Measurements from ENCODE around the gene DGKZ. TPM values are rescaled to one million over a fixed set of nuclear protein-coding genes. Genes with fewer than 3 reads are reported as not detected.

Gene DGKZ
- total RNA-seq, 1 experiment from 2014 or later, result 68.9 TPM

DNA sequence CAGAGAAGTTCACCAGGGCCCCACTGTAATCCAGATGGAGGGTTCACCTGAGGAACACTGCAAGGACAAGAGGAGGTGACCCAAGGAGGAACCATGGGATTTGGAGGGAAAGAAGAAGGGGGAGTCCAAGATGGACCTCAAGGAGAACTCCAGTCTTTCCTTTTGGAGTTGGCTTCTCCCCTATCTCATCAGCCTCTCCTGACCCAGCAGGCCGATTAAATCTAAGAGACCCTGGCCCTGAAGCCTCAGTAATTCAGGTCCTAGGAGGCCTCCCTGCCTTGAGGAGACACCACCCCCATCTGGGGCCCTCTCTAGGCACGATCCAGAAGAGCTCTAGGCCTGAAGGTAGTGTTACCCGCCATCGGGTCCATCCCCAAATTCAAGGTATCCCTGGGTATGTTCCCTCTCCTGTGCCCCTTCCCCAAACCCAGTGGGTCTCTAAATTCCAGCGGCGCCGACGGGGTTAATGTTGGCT, 15.1 kb upstream of the DGKZ start:
- no peak overlapping the region for H2BK120ac ChIP-seq (ENCODE audit: low read depth, low read length, poor library complexity, severe bottlenecking)
- no peak overlapping the region for H3T11ph ChIP-seq (ENCODE audit: low read length)
- H3K9me3 Mint-ChIP-seq, result no peaks in the 10 kb centered on the region; a peak in 1 of 5 replicates
- H2BK5ac ChIP-seq (ENCODE audit: insufficient read length, low read length), result no peak overlapping the region
- H4K20me1 ChIP-seq (ENCODE audit: control insufficient read depth, insufficient read depth, insufficient read length), result no peaks in the 10 kb centered on the region
- no peak overlapping the region for H3K56ac ChIP-seq (ENCODE audit: insufficient read length, low read depth, low read length)
- H3K27ac Mint-ChIP-seq, result no peak overlapping the region
- no peak overlapping the region for H3K9ac ChIP-seq (ENCODE audit: extremely low read depth, insufficient read length, low read length)
- H4K5ac ChIP-seq (ENCODE audit: insufficient read length, low read depth, low read length), result no peak overlapping the region
- no peak overlapping the region for H3K27ac ChIP-seq (ENCODE audit: insufficient read length, low read depth, low read length)
- H2BK12ac ChIP-seq (ENCODE audit: insufficient read length, low read depth, low read length), result no peak overlapping the region
- no peaks in the 10 kb centered on the region for H3K9me3 ChIP-seq (ENCODE audit: control insufficient read depth, low read depth, low read length)
- H3K4me2 ChIP-seq (ENCODE audit: insufficient read depth, insufficient read length, low read length), result peak overlapping the region; percentile 36
- no peak overlapping the region for H2BK20ac ChIP-seq (ENCODE audit: low read depth, low read length, poor library complexity, severe bottlenecking)
- H3K4me1 Mint-ChIP-seq, result peaks cover 45 to 67% of the 10 kb centered on the region in 2 experiments
- no CpG with 5 or more reads among the region's 8 CpGs for WGBS (ENCODE audit: extremely low coverage, insufficient read length, low lambda C conversion rate)
- H3K79me2 ChIP-seq (ENCODE audit: insufficient read depth, low read length), result no peaks in the 10 kb centered on the region
- H4K91ac ChIP-seq (ENCODE audit: insufficient read length, low read depth, low read length), result no peak overlapping the region
- H3K23me2 ChIP-seq (ENCODE audit: insufficient read length, low read depth, low read length, poor library complexity, severe bottlenecking), result peaks cover 7% of the 10 kb centered on the region
- peak overlapping the region; percentile 66 to 79 for H3K4me3 Mint-ChIP-seq
- H3K27me3 Mint-ChIP-seq (ENCODE audit: low read depth), result peaks cover 71% of the 10 kb centered on the region
- H3K4me1 ChIP-seq (ENCODE audit: insufficient read depth, low read length), result peaks cover 3% of the 10 kb centered on the region; the same call in 1 of the 2 replicates
- peaks cover 0 to 4% (median 0%) of the 10 kb centered on the region in 3 experiments; a peak in 2 of 7 replicates for H3K36me3 Mint-ChIP-seq (ENCODE audit: insufficient read depth in 1 of 3, low read depth in 3 of 3)
- no peak overlapping the region for H3K4ac ChIP-seq (ENCODE audit: low read depth, low read length)
- no peak overlapping the region for H2BK15ac ChIP-seq (ENCODE audit: low read depth, low read length)
- no peak overlapping the region for H3K18ac ChIP-seq (ENCODE audit: insufficient read length, low read depth, low read length)
- TF ChIP-seq, protein P1, sequence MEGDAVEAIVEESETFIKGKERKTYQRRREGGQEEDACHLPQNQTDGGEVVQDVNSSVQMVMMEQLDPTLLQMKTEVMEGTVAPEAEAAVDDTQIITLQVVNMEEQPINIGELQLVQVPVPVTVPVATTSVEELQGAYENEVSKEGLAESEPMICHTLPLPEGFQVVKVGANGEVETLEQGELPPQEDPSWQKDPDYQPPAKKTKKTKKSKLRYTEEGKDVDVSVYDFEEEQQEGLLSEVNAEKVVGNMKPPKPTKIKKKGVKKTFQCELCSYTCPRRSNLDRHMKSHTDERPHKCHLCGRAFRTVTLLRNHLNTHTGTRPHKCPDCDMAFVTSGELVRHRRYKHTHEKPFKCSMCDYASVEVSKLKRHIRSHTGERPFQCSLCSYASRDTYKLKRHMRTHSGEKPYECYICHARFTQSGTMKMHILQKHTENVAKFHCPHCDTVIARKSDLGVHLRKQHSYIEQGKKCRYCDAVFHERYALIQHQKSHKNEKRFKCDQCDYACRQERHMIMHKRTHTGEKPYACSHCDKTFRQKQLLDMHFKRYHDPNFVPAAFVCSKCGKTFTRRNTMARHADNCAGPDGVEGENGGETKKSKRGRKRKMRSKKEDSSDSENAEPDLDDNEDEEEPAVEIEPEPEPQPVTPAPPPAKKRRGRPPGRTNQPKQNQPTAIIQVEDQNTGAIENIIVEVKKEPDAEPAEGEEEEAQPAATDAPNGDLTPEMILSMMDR (conservative IDR thresholded peaks at IDR 0.05), result no peak
- no peak overlapping the region for H3K23ac ChIP-seq (ENCODE audit: insufficient read length, low read depth, low read length)
- no peaks in the 10 kb centered on the region for H3K79me1 ChIP-seq (ENCODE audit: insufficient read depth, low read depth, low read length, poor library complexity, severe bottlenecking)
- H3K14ac ChIP-seq (ENCODE audit: insufficient read depth, low read length), result no peak overlapping the region
- peaks cover 22% of the 10 kb centered on the region; the same call in 1 of the 2 replicates for H3K27me3 ChIP-seq (ENCODE audit: insufficient read depth, low read length)
- H2AFZ ChIP-seq (ENCODE audit: low read length), result no peak overlapping the region
- no peak overlapping the region for H2AK5ac ChIP-seq (ENCODE audit: insufficient read length, low read length)
- no peak overlapping the region for H4K8ac ChIP-seq (replicated peaks; ENCODE audit: insufficient read length, low read depth, low read length)
- no peak for DNase-seq
